ENCODE data around the gene KIF21A.

The KIF21A gene

GRCh38 chr12:39389399-39390150 is 53.3 kb downstream of the KIF21A start:
- DNase-seq (ENCODE audit: low spot score) = no peak

GRCh38 chr12:39386335-39386734 is 56.6 kb downstream of the KIF21A start:
- no peak for DNase-seq (ENCODE audit: low spot score)

GRCh38 chr12:39383114-39383513 is 59.8 kb downstream of the KIF21A start:
- no peak for DNase-seq (ENCODE audit: low spot score)

DNA sequence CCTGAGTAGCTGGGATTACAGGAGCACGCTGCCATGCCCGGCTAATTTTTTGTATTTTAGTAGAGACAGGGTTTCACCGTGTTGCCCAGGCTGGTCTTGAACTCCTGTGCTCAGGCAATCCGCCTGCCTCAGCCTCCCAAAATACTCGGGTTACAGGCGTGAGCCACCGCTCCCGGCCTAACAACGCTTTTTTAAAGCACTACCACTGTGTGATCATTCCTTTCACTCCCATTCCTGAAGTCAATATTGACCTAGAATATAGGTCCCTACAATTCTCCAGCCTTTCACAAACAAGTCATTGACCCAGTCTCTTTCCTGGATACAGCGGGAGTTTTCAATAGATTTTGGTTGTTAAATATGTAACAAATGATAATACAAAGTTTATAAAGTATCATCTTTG is 62.8 kb downstream of the KIF21A start:
- DNase-seq (ENCODE audit: low spot score) = no peak

DNA sequence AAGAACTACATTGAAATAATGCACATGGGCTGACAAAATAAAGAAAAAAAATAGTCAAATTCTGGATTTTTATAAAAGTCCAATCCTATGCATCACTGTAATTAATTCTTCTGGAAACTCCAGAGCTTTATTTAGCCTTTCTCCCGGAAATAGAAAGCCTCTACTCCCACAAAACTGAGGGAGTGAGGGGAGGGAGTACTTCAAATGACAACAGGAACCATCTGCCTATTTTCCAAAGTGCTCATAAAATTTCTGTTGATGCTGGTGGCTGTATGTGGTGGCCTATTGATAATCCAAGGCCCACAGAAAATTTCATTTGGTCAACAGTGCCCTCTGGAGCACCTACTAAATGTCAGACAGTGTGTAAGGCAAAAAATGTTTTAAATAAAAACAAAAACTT is 64.6 kb downstream of the KIF21A start:
- no peak for DNase-seq (ENCODE audit: low spot score)

DNA sequence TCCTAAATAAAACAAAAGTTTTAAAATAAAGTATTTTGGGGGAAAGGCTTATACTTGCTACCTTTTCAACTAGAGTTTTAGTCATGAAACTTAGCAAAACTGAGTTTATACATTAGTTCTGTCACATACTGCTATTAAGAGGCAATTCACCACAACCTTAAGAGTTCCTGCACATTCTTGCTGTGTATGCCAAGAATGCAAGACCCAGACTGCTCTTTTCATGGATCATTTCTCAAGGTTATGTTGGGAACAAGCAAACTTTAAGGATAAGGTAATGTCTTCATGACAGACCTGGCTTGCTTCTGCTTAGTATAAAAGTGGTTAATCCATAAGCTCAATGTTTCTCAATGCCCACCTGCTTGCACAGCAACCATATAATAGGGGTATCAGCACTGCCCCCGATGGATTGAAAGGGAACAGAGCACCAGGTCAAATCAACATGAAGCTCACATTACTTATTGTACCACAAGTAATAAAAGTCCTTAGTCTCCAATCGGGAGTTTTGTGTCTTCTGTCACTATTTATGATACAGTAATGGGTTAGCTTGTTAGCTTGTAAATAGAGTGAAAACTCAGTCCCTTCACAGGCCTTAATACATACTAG is 67.6 kb downstream of the KIF21A start:
- no peak for DNase-seq (ENCODE audit: low spot score)

- no peak for DNase-seq (ENCODE audit: low spot score)
Measured at GRCh38 chr12:39372929-39373328, 70.0 kb downstream of the KIF21A start.

- DNase-seq (ENCODE audit: low spot score) = no peak
Measured at GRCh38 chr12:39372204-39372925, 70.6 kb downstream of the KIF21A start.

DNA sequence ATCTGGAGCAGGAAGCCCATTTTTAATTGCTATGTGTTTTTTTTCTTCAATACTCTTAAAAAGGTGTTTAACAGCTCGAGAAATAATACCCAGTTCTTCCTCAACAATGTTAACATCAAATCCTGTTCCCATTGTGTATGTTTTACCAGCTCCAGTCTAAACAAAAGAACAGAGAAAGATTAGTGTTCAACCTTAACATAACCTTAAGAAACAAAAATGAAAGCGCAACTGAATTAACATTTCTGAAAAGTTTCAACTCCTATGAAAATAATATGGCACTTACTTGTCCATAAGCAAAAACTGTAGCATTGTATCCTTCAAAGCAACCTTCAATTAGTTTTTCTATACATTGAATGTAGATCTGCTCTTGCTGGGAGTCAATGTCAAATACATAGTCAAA is 73.2 kb downstream of the KIF21A start:
- no peak for DNase-seq (ENCODE audit: low spot score)

GRCh38 chr12:39368891-39369290 is 74.0 kb downstream of the KIF21A start:
- no peak for DNase-seq (ENCODE audit: low spot score)

DNA sequence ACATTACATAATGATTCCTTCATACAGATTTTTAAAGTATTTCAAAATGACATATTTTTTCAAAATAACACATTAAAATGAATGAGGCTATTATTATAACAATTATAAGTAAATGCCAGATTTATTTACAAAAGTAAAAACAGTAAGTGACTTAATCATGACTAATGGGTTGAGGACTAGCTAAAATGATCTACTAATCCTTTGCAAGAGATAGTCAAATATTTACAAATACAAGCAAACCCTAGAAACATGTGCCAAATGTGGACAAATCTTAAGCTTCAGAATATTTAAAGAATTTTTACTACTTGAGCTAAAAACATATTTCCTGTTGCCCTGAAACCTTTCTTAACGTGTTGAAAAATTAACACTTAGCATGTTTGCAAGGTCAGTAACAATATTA is 74.8 kb downstream of the KIF21A start:
- DNase-seq (ENCODE audit: low spot score) = no peak

DNA sequence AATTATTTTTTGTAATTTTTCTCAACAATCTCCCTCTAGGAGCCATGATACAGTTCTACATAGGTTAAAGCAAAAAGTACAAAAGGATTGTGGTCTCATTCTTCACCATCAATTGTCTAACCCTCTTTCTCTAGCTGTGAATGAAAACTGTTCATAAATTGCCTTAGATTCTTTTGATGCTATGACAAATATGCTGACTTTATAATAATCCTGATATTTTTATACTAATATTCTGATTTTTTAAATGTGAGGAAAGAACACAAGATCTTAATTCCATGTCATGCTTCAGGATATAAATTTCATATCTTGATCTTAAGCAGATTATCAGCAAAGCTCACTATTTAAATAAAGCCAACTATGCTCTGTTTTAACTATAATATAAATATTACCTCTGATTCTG is 75.4 kb downstream of the KIF21A start:
- no peak for DNase-seq (ENCODE audit: low spot score)

GRCh38 chr12:39365364-39366001 is 77.4 kb downstream of the KIF21A start:
- DNase-seq (ENCODE audit: low spot score) = no peak

DNA sequence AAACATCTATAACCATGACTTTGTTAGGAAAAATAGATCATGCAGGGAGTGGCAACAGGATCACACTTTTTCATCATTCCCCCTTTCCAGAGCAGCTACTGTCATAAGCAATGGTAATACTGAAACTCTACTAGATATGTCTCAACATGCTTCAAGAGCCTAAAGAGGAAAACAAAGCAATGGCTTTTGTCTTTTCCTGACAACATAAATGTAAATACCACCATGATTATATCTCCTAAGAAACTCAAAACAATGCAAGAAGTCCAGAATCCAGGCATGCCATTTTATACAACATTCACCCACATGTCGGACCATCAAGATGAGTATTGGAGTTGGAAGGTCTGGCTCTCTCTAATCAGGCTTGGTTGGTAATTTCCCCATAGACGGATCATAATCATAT is 78.7 kb downstream of the KIF21A start:
- no peak for DNase-seq (ENCODE audit: low spot score)

DNA sequence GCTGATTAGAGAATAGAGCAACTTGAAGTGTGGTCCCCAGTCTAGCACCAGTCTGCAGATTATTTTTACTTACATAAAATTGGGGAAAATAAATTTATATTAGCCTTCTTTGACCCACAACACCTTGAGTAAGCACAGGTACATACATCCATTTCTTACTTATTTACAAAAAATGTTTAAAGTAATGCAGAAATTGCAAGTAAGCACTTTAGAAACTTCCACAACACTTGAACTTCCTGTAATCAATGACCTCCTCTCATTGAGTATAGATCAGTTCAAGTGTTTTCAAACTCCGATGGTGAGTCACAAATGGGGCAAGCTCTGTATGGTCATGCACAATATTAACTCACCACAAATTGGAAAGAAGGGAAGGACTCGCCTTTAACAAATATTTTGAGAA is 83.3 kb downstream of the KIF21A start:
- no peak for DNase-seq (ENCODE audit: low spot score)

- DNase-seq (ENCODE audit: low spot score) = no peak
Measured at GRCh38 chr12:39357041-39357440, 85.9 kb downstream of the KIF21A start.

DNA sequence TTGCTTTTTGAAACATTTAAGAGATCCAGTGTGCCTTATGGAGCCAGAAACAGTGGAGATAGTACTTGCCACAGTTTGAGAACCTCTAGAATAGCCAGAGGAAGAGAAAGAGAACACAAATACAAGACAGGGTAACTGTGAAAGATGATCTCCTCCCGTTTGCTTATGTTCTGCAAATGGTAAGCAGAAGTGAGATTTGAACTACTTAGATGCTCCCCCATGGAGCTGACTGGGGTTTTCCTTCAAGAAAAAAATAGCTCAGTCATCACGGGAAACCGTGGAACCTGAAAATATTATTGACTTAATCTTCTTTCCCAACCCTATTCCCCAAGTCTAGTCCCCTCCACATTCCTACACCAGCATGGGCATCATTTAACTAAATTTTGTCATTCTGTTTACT is 87.1 kb downstream of the KIF21A start:
- DNase-seq (ENCODE audit: low spot score) = no peak

DNA sequence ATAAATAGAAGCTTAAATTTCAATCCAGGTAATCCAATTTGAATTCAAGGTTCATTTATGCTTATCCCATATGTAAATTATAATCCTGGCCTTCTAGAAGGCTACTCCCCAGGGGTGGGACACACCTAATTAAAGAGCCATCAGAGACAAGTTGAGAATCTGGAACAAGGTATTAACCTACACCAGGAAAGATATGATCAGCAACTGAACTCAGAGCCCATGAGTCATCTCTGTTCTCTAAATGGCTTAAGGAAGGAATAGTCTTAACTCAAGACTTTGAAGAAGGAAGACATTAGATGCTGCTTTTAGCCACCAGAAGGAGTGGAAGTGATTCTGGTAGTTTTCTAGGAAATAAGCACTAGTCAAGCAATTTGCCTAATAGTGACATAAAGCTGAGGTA is 88.0 kb downstream of the KIF21A start:
- DNase-seq (ENCODE audit: low spot score) = no peak

- no peak for DNase-seq (ENCODE audit: low spot score)
Measured at GRCh38 chr12:39352471-39353017, 90.4 kb downstream of the KIF21A start.

DNA sequence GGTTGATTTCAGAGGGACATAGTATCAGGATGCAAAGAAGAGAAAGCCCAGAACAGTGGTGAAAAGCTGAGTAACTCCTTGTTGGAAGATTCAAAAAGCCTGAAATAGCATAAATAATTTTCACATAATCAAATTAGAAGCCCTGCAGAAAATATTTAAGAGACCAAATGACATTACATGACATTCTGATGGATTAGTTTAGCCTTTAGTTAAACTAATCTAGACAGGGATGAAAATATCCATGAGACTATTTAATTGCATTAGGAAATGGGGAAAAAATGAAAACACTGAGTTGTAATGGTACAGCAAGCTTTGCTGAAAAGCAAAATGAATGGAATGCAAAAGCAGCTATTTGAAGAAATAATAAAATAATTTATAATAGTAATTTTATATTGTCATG is 91.8 kb downstream of the KIF21A start:
- no peak for DNase-seq (ENCODE audit: low spot score)

- no peak for DNase-seq (ENCODE audit: low spot score)
Measured at GRCh38 chr12:39348941-39349626, 93.8 kb downstream of the KIF21A start.

- no peak for DNase-seq (ENCODE audit: low spot score)
Measured at GRCh38 chr12:39348523-39348922, 94.4 kb downstream of the KIF21A start.
